Activated CD4-positive, alpha-beta memory T cell treated with anti-CD3 and anti-CD28 coated beads for 36 hours (primary cell): ENCODE data around the gene POLR2I. TPM values are rescaled to one million over a fixed set of nuclear protein-coding genes. Genes with fewer than 3 reads are reported as not detected.

Experiments
- CTCF ChIA-PET: fragments of 350-600 bp; sonication (Branson Sonifier 250); formaldehyde crosslinking; loops from one replicate; lab custom pipeline; 2021; ENCODE audit warnings: antibody characterized with exemption, inconsistent platforms; lab: Charles Lee
- POLR2A ChIA-PET: fragments of 350-600 bp; sonication (Branson Sonifier 250); formaldehyde crosslinking; loops from one replicate; lab custom pipeline; 2021; ENCODE audit warnings: antibody characterized with exemption; lab: Charles Lee
- DNase-seq: peaks from one replicate; pipeline ENCODE4 v3.0.0-alpha.2; 2020
- H3K27ac Mint-ChIP-seq: one replicate; pipeline ENCODE4 v1.8.0; 2021; ENCODE audit warnings: mixed read lengths
- H3K27me3 Mint-ChIP-seq: one replicate; pipeline ENCODE4 v1.8.0; 2021; ENCODE audit warnings: mixed read lengths
- H3K36me3 Mint-ChIP-seq: one replicate; pipeline ENCODE4 v1.8.0; 2021; ENCODE audit warnings: mixed read lengths
- H3K4me1 Mint-ChIP-seq: one replicate; pipeline ENCODE4 v1.8.0; 2021; ENCODE audit warnings: low read depth, mixed read lengths
- H3K4me3 Mint-ChIP-seq: one replicate; pipeline ENCODE4 v1.8.0; 2021; ENCODE audit warnings: mild to moderate bottlenecking, mixed read lengths
- H3K9me3 Mint-ChIP-seq: one replicate; pipeline ENCODE4 v1.8.0; 2021; ENCODE audit warnings: mixed read lengths
- intact Hi-C: fragments of 100-400 bp; cut with micrococcal nuclease; formaldehyde crosslinking; loops from one replicate; pipeline ENCODE4 v1.15.1; 2023
- total RNA-seq, 2 experiments: library from RNA; stranded (reverse); gene quantifications; one replicate each; pipeline ENCODE4 v1.2.3, GENCODE V29; 2021

Gene POLR2I
- total RNA-seq, 2 experiments from 2014 or later, result 84.1 to 84.8 TPM

GRCh38 chr19:36128392-36128736, 13.7 kb upstream of the POLR2I start:
- Mint-ChIP-seq H3K27ac (peak overlapping the region; percentile 91), H3K4me1 (peaks cover 26% of the 10 kb centered on the region), H3K4me3 (peak overlapping the region; percentile 84), H3K9me3 (no peaks in the 10 kb centered on the region), H3K36me3 (peaks cover 7% of the 10 kb centered on the region), H3K27me3 (no peaks in the 10 kb centered on the region)
- CTCF ChIA-PET, result interaction anchor here (0.6 to 3.7 kb wide), 30 partner anchors 10 to 1089 kb away, joined by 3 to 54 read pairs (median 4); partner anchors contain the start of genes ALKBH6, CAPNS1, COX7A1 and POLR2I
- intact Hi-C loops, result loop anchor here (1.0 to 5.0 kb wide), 3 partner anchors 11 to 131 kb away; partner anchors contain the start of genes SDHAF1 and ZNF565
- DNase-seq, result no peak
- POLR2A ChIA-PET, result interaction anchor here (0.8 to 3.5 kb wide), 6 partner anchors 11 to 114 kb away, joined by 3 to 26 read pairs (median 6); partner anchors contain the start of genes ALKBH6, CAPNS1, POLR2I and TBCB

DNA sequence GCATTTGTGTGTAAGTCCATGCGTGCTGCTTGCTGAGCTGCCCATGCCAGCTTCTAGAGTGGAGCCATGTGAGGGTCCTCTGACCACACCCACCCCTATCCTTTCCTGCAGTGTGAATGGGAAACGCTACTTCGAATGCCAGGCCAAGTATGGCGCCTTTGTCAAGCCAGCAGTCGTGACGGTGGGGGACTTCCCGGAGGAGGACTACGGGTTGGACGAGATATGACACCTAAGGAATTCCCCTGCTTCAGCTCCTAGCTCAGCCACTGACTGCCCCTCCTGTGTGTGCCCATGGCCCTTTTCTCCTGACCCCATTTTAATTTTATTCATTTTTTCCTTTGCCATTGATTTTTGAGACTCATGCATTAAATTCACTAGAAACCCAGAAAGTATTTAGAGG, 10.9 kb upstream of the POLR2I start:
- Mint-ChIP-seq H3K9me3 (no peaks in the 10 kb centered on the region), H3K36me3 (peaks cover 15% of the 10 kb centered on the region), H3K27ac (peak overlapping the region; percentile 74), H3K4me1 (peaks cover 10% of the 10 kb centered on the region), H3K27me3 (no peaks in the 10 kb centered on the region), H3K4me3 (no peak overlapping the region)
- intact Hi-C loops, result loop anchor here (5.0 kb wide), 1 partner anchor 128 kb away; the partner anchor contains the start of gene SDHAF1
- CTCF ChIA-PET, result interaction anchor here (1.3 to 3.7 kb wide), 2 partner anchors 13 to 44 kb away, joined by 6 to 37 read pairs; partner anchors contain the start of gene CAPNS1
- POLR2A ChIA-PET, result interaction anchor here (0.8 to 3.2 kb wide), 2 partner anchors 10 to 11 kb away, joined by 3 to 13 read pairs; partner anchors contain the start of genes POLR2I and TBCB
- DNase-seq, result peak; percentile 47

GRCh38 chr19:36121486-36122124, 6.9 kb upstream of the POLR2I start:
- Mint-ChIP-seq H3K4me3 (no peak overlapping the region), H3K4me1 (peaks cover 18% of the 10 kb centered on the region), H3K27ac (no peak overlapping the region), H3K36me3 (peaks cover 26% of the 10 kb centered on the region), H3K9me3 (no peaks in the 10 kb centered on the region), H3K27me3 (no peaks in the 10 kb centered on the region)
- ChIA-PET CTCF (no interaction called here), POLR2A (no interaction called here)
- no peak for DNase-seq
- intact Hi-C loops, result no loop called here

GRCh38 chr19:36120984-36121358, 6.3 kb upstream of the POLR2I start:
- ChIA-PET CTCF (no interaction called here), POLR2A (no interaction called here)
- Mint-ChIP-seq H3K27ac (no peak overlapping the region), H3K27me3 (no peaks in the 10 kb centered on the region), H3K9me3 (no peaks in the 10 kb centered on the region), H3K4me3 (no peak overlapping the region), H3K4me1 (peaks cover 23% of the 10 kb centered on the region), H3K36me3 (peaks cover 29% of the 10 kb centered on the region)
- intact Hi-C loops, result no loop called here
- no peak for DNase-seq

DNA sequence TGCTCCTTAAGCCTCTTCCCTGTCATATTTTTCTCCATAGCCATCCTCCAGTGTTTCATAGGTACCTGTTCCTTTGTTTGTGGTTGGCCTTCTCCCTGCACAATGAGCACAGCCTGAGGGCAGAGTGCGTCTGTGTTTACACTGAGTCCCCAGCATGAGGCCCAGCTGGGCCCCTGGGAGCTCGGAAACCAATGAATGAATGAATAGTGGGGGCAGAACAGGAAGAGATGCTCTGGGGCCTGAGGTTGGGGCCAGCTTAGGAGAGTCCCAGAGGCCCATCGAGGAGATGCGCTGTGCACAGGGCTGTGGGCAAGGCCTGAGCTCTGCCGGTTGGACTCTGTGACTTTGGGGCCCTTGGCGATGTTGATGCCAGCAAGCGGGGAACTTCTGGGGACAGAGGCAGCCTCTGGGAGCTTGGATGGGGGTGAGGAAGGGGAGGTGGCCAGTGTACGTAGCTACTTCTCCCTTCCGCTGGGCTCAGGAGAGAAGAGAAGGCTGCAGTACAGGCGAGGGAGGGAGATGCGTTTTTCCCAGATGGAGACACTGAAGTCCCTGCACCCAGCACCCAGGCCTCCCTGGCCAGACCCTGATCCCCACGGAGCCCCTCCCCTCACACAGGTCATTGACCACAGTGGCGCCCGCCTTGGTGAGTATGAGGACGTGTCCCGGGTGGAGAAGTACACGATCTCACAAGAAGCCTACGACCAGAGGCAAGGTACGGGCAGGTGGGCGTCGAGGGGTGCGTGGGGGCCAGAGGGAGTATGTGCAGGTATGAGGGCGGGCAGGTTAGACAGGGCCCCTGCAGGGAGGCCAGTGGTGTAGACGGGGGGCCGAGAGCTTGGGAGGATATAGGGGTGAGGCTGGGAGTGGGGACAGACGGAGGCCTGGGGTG, 5.7 kb upstream of the POLR2I start:
- Mint-ChIP-seq H3K9me3 (no peaks in the 10 kb centered on the region), H3K4me3 (no peak overlapping the region), H3K4me1 (peaks cover 19% of the 10 kb centered on the region), H3K27ac (peak overlapping the region; percentile 20), H3K27me3 (no peaks in the 10 kb centered on the region), H3K36me3 (peaks cover 23% of the 10 kb centered on the region)
- ChIA-PET POLR2A (no interaction called here), CTCF (no interaction called here)
- intact Hi-C loops, result no loop called here
- no peak for DNase-seq

DNA sequence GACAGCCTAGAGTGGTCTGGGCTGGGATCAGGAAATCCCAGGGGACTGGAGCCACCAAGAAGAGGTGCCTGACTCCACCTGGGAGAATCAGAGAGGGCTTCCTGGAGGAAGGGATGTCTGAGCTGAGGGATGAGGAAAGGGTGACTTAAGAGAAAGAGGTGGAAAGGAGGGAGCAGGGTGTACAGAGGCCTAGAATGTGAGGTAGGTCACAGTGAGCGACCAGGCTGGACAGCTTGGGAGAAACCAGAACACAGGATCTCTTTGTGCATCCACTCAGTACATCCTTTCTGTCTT, 1.6 kb upstream of the POLR2I start:
- Mint-ChIP-seq H3K36me3 (peaks cover 32% of the 10 kb centered on the region), H3K9me3 (no peaks in the 10 kb centered on the region), H3K27ac (peak overlapping the region; percentile 94), H3K4me3 (peak overlapping the region; percentile 99), H3K27me3 (peaks cover 5% of the 10 kb centered on the region), H3K4me1 (peaks cover 38% of the 10 kb centered on the region)
- intact Hi-C loops, result loop anchor here (5.0 to 10.0 kb wide), 3 partner anchors 371 to 401 kb away; partner anchors contain the start of genes IGFLR1, KMT2B, LIN37 and PSENEN
- POLR2A ChIA-PET, result interaction anchor here (1.9 to 2.7 kb wide), 2 partner anchors 11 to 99 kb away, joined by 9 to 13 read pairs; partner anchors contain the start of genes ZNF146 and ZNF565
- DNase-seq, result no peak
- CTCF ChIA-PET, result interaction anchor here (0.6 to 2.8 kb wide), 3 partner anchors 12 to 99 kb away, joined by 3 to 22 read pairs (median 4); no protein-coding TSS in a partner anchor

DNA sequence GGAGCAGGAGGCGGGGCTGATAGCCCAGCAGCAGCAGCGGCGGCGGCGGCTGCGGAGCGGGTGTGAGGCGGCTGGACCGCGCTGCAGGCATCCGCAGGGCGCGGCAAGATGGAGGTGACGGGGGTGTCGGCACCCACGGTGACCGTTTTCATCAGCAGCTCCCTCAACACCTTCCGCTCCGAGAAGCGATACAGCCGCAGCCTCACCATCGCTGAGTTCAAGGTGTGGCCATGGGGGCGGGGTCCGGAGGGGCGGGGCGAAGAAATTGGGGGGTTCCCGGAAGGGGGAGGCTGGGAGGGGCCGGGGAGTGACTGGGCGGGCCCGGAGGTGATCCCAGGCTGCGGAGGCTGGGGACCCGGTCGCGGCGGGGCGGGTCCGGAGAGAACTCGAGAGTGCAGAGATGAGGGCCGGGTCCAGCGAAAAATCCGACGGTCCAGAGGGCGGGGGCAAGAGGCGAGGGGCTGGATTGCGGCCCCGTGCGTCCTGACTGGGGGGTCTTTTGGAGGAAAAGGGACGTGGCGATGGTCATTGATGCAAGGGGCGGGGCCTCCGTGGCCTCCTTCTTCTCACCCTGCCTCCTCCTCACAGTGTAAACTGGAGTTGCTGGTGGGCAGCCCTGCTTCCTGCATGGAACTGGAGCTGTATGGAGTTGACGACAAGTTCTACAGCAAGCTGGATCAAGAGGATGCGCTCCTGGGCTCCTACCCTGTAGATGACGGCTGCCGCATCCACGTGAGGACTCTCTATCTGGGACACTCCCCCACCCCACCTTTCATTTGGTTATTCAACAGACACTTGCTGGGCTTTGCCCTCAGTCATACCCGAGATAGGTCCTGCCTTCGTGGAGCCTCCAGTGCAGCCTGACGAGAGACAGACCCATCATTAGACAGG, 1.0 kb upstream of the POLR2I start, which contains the start of gene TBCB:
TBCB (plus strand) TSS at position 16 of the 891 bp plus-strand sequence; CDS start at position 109, 93 bp downstream.
- peaks cover 32% of the 10 kb centered on the region for H3K36me3 Mint-ChIP-seq
- intact Hi-C loops, result loop anchor here (1.0 to 10.0 kb wide), 8 partner anchors 12 to 401 kb away; partner anchors contain the start of genes ALKBH6, IGFLR1, KMT2B and LIN37
- peaks cover 5% of the 10 kb centered on the region for H3K27me3 Mint-ChIP-seq
- ChIA-PET CTCF (interaction anchor here (0.6 to 2.8 kb wide), 4 partner anchors 12 to 124 kb away, joined by 4 to 22 read pairs (median 4); no protein-coding TSS in a partner anchor), POLR2A (interaction anchor here (0.8 to 2.7 kb wide), 7 partner anchors 9 to 102 kb away, joined by 3 to 13 read pairs (median 4); partner anchors contain the start of genes ALKBH6, ZNF146 and ZNF565)
- H3K4me3 Mint-ChIP-seq, result peak within 1 kb of the TSS; percentile 99
- peaks cover 38% of the 10 kb centered on the region for H3K4me1 Mint-ChIP-seq
- peak; percentile 93 for DNase-seq
- H3K9me3 Mint-ChIP-seq, result no peaks in the 10 kb centered on the region
- peak within 1 kb of the TSS; percentile 94 for H3K27ac Mint-ChIP-seq

DNA sequence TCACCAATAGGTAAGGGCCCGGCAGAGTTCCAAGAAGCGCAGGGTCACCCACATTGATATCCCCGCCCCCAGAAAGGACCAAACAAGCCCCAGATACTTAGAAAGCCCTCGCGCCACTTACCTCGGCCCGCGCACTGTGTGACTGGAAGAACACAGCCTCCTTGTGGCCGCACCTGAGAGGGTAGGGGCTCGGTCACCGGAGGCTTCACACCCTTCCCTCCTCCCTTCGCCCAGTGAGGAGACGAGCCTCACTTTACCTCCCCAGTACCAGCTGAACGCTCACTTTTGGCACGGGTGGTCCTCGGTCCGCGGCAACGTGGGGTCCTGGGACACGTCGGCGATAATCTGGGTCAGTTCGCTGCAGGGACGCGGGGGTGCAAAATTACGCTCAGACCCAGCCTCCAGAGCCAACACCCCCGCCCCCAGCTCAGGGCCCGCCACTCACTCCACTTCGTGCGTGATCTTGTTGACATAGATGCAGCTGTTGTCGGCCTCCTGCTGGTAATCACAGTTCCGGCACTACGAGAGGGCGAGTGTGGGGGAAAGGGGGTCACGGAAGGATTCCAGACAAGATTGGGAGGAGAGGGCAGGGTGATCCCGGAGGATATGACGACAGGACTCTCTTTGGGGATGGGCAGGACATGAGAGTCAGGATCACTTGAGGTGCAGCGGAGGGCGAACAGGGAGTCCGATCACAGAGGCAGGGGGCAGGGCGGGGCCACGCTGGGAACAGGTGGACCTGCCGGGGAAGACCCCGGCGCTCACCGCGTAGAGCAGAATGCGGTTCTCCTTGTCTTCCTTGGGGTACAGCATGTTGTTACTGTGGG, 568 bp downstream of the POLR2I start:
- CTCF ChIA-PET, result interaction anchor here (1.0 to 1.9 kb wide), 4 partner anchors 14 to 123 kb away, joined by 3 to 11 read pairs (median 4); no protein-coding TSS in a partner anchor
- H3K27ac Mint-ChIP-seq, result peak overlapping the region; percentile 94
- H3K27me3 Mint-ChIP-seq, result peaks cover 5% of the 10 kb centered on the region
- peaks cover 35% of the 10 kb centered on the region for H3K4me1 Mint-ChIP-seq
- intact Hi-C loops, result loop anchor here (10.0 kb wide), 2 partner anchors 369 to 399 kb away; partner anchors contain the start of genes IGFLR1, KMT2B, LIN37 and PSENEN
- DNase-seq, result peak; percentile 47
- peaks cover 31% of the 10 kb centered on the region for H3K36me3 Mint-ChIP-seq
- H3K9me3 Mint-ChIP-seq, result no peaks in the 10 kb centered on the region
- POLR2A ChIA-PET, result interaction anchor here (0.8 to 2.7 kb wide), 4 partner anchors 8 to 100 kb away, joined by 3 to 13 read pairs (median 4); partner anchors contain the start of genes ALKBH6 and THAP8
- peak overlapping the region; percentile 99 for H3K4me3 Mint-ChIP-seq

- Mint-ChIP-seq H3K4me1 (peaks cover 35% of the 10 kb centered on the region), H3K27me3 (peaks cover 5% of the 10 kb centered on the region), H3K36me3 (peaks cover 33% of the 10 kb centered on the region), H3K4me3 (peak overlapping the region; percentile 99), H3K27ac (peak overlapping the region; percentile 94), H3K9me3 (no peaks in the 10 kb centered on the region)
- intact Hi-C loops, result loop anchor here (10.0 kb wide), 2 partner anchors 369 to 399 kb away; partner anchors contain the start of genes IGFLR1, KMT2B, LIN37 and PSENEN
- CTCF ChIA-PET, result interaction anchor here (1.0 to 1.3 kb wide), 2 partner anchors 14 to 55 kb away, joined by 3 to 11 read pairs; no protein-coding TSS in a partner anchor
- no peak for DNase-seq
- POLR2A ChIA-PET, result no interaction called here
Measured at GRCh38 chr19:36113425-36113824, 1.2 kb downstream of the POLR2I start.

GRCh38 chr19:36112678-36113077, 2.0 kb downstream of the POLR2I start:
- ChIA-PET POLR2A (no interaction called here), CTCF (no interaction called here)
- Mint-ChIP-seq H3K4me3 (peak overlapping the region; percentile 99), H3K4me1 (peaks cover 32% of the 10 kb centered on the region), H3K27me3 (peaks cover 5% of the 10 kb centered on the region), H3K9me3 (no peaks in the 10 kb centered on the region), H3K27ac (no peak overlapping the region), H3K36me3 (peaks cover 29% of the 10 kb centered on the region)
- DNase-seq, result no peak
- intact Hi-C loops, result loop anchor here (10.0 kb wide), 2 partner anchors 368 to 398 kb away; partner anchors contain the start of genes IGFLR1, KMT2B, LIN37 and PSENEN
